GM12874 (cell line): ENCODE measurements around the gene REV3L.

Source experiments
- TF ChIP-seq, protein P1 (sequence below): IDR thresholded peaks from 2 replicates; pipeline ENCODE4 v1.5.1; 2011; ENCODE audit warnings: low read depth, mild to moderate bottlenecking, control low read depth, low read length, moderate library complexity; ENCODE audit not compliant: insufficient read depth

The REV3L gene

DNA sequence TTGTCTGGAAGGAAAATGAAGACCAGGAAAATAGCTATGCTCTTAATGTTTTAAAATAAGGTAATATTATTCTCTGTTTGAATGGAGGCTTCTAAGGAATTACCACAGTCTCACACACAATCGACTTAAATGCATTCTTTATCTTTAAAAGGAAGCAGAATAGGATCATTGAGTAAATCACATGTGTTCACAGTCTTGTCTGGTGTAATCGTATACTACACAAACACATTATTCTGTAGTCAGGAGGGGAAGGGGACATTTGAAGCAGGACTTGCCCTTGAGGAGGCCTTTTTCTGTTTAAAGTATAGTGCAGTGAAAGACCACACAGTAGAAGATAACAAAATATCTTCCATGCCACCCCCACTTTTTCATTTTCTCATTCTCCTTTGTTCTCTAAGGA is 20.6 kb upstream of the REV3L start:
- TF ChIP-seq, protein P1, sequence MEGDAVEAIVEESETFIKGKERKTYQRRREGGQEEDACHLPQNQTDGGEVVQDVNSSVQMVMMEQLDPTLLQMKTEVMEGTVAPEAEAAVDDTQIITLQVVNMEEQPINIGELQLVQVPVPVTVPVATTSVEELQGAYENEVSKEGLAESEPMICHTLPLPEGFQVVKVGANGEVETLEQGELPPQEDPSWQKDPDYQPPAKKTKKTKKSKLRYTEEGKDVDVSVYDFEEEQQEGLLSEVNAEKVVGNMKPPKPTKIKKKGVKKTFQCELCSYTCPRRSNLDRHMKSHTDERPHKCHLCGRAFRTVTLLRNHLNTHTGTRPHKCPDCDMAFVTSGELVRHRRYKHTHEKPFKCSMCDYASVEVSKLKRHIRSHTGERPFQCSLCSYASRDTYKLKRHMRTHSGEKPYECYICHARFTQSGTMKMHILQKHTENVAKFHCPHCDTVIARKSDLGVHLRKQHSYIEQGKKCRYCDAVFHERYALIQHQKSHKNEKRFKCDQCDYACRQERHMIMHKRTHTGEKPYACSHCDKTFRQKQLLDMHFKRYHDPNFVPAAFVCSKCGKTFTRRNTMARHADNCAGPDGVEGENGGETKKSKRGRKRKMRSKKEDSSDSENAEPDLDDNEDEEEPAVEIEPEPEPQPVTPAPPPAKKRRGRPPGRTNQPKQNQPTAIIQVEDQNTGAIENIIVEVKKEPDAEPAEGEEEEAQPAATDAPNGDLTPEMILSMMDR, result no peak

DNA sequence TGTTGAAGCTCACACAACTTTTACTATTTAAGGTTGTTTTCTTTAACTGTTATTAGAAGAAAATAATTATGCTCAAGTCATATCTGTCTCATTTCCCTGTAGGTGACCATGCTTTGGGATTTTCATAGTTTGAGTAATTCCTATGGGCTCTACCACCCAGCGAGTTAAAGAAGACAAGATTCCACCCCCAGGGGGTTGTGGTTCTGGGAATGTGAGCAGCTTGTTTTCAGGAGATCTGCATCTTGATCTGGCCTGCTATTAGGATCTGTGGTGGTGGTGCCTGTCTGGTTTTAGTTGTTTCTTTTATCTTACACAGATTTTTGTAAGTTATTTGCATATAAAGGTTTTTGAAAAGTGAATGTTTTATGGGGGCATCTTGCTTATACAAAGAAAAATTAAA is 20.2 kb upstream of the REV3L start:
- TF ChIP-seq, protein P1, result no peak

DNA sequence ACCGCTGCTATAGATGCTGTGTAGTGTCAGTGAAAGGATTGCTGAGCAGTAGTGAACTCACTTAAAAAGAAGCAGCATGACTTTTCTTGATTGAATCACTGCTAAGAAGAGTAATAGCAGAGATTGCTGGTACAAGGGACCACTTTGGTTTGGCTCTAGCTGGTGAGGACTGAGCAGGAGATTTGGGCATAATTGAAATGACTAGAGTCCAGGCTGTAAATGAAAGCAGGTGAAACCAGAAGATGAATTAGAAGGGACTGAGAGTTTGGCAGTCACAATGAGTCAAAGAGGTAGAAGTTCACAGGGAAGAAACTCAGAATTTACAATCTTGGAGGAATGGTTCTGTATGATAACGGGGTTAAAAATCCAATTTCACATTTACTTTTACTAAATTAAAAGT is 19.1 kb upstream of the REV3L start:
- TF ChIP-seq, protein P1, result no peak

DNA sequence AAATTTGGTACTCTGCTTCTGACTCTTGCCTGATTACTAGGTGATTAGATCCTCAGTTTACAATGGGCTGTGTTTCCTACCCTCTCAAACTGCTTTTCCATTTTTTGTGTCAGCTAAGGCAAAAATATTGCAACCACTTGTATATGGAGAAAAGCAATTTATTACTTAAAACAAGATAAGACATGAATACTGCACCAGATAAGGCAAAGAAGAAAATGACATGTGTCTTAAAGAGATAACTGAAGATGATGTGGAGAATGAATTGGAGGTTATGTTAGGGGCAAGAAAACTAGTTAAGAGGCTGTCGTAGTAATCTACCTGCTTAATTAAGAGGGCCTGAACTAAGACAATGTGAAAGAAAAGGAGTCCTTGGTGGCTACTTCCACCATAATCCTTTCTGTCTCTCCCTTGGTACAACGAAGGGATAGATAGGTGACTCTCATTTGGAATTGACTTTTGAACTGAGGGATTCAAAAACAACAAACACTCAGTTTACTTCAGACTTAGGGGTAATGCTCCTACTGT is 16.3 kb upstream of the REV3L start:
- TF ChIP-seq, protein P1, result no peak

DNA sequence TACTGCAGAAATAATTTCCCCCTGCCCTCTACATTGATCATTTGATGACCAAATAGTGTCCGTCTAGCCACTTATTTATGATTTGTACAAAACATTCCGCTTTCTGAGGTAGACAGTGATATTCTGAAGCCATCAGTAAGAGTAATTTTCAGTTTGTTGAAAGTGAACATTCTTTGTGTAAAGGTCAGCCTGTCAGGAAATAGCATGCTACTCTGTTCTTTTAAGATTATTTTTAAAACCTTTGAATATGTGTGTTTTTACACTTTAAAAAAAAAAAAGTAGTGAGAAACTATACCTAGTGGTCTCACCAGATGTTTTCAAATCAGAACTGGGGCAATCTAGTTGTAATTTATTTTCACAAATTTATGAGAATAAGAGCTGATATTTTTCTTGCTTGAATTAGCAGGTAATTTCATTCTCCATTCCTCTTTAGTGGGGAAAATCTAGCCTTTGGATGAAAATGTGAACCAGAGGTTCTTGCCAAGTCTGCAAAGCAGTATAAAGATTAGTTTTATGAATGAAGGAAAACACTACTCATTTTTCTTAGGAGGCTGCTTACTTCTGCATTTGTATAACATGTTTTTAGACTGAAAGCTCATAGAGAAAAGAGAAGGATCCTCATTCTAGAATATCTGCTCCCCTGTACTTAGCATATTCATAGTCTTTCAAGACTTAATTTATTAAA is 12.1 kb upstream of the REV3L start:
- TF ChIP-seq, protein P1, result no peak

DNA sequence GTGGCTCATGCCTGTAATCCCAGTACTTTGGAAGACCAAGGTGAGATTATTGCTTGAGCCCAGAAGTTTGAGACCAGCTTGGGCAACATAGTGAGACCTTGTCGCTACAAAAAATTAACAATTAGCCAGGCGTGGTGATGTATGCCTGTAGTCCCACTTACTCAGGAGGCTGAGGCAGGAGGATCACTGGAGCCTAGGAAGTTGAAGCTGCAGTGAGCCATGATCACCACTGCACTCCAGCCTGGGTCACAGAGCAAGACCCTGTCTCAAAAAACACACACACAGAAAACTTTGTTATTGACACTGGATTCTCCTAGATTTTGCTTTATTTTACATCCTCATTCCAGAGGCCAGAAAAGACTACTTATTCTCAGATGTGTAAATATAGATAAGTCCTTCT is 9.5 kb upstream of the REV3L start:
- TF ChIP-seq, protein P1, result no peak

DNA sequence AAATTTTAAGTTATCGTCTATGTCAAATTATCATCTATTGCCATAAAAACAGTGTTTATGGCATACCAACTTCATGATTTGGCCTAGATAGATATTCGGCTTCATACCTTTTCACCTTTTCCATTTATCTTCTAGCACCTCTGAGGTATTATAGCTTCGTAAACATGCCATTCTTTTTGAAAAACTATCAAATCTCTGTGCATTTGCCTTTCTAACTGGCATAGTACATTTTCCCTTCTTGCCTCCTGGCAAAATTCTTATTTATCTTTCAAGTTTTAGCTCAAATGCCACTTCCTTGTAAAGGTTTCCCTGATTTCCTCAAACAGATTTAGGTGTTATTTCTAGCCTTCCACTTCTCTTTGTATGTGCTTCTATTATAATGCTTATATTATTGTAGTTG is 7.0 kb upstream of the REV3L start:
- TF ChIP-seq, protein P1, result no peak
